ACHN (cell line): ENCODE data around the gene RAB11FIP4.
"Not testable (repeated sequence)": the region's sequence is repeated elsewhere in the genome, so short reads cannot be mapped to it uniquely, and the experiment has no call there.

ENCODE experiments used
- DNase-seq: peaks from one replicate; pipeline ENCODE4 v3.0.0-alpha.2; 2015
- in situ Hi-C: cut with HindIII; loops from 2 replicates; pipeline ENCODE4 v1.10.0; 2017; ENCODE audit warnings: low sequenced_read_pairs, low pct_ligation_motif_present, low pct_unique_long_range_greater_than_20kb

RAB11FIP4 gene

DNA sequence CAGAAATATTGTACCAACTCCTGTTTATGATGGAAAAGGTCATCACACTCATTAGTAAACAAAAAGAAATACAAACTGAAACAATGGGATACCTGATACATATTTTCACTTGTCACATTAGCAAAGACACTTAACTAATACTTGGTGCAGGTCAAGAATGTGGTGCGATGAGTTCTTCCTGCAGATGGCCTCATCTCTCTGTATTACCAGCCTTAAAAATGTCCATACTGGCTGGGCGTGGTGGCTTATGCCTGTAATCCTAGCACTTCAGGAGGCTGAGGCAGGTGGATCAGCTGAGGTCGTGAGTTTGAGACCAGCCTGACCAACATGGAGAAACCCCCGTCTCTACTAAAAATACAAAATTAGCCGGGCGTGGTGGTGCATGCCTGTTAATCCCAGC, 8.0 kb upstream of the RAB11FIP4 start:
- in situ Hi-C loops, DNase-seq: not testable (repeated sequence)

DNA sequence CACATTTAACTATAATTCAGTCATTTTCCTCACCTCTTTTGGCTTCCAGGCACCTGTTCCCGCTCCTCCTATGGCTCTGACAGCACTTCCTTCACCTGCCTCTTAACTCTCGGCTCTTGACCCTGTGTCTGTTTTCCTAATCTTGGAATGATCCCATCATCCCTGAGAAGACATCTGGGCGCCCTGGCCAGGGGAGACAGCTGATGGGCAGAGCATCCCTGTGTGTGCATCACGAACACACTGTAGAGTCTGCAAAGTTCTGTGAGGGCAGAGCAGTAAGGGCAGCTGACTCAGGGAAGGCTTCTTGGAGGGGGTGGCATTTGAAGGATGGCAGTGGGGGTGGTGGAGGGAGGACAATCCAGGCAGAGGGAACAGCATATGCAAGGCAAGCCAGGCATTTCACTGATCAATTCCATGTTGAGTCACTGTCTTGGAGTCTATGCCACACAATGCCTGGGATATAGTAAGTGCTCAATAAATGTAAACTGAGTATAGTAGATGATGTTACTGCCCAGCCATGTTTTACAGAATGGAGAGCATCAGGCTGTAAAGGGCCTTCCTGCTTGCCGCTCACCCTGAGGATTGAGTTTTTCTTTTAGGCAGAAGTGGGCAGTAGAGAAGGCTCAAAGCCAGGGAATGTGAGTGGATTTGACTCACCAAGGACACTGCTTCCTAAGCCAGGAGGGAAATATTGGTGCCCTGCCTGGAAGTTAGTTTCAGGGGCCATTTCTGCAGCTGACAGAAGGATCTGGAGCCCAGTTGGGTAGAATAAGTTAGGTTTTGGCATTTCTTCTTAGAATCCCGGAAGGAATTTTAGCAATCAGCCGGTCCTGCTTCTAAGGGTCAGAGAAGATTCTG, 5.8 kb upstream of the RAB11FIP4 start:
- in situ Hi-C loops: no loop called here
- DNase-seq: no peak

DNA sequence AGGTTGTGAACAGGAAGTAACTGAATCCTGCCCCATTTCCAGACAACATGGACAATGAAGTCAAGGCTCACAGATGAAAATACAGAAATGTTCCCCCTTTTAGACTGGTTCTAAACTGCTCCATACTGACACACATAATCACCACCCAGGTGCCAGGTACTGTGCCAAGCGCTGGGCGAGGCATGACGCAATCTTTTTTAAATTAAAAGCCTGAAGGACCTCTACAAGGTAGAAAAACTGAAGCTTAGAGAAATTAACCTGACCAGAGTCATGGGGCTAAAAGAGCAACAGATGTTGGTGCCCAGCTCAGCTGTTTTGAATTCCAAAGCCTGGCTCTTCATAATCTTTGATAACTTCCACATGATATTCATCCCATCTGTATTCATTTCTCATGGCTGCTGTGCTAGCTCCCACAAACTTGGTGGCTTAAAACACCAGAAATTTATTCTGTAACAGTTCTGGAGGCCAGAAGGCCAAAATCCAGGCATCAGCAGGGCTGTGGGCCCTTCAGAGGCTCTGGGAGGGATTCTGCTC, 4.9 kb upstream of the RAB11FIP4 start:
- no peak for DNase-seq
- in situ Hi-C loops: no loop called here

DNA sequence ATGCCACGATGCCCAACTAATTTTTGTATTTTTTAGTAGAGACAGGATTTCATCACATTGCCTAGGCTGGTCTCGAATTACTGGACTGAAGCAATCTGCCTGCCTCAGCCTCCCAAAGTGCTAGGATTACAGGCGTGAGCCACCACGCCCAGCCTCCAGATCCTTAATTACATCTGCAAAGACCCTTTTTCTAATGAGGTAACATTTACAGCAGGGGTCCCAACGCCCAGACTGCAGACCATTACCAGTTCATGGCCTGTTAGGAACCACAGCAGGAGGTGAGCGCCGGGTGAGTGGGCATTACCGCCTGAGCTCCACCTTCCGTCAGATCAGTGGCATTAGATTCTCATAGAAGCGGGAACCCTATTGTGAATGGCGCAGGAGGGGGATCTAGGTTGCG, 4.0 kb upstream of the RAB11FIP4 start:
- DNase-seq: no peak
- in situ Hi-C loops: no loop called here

DNA sequence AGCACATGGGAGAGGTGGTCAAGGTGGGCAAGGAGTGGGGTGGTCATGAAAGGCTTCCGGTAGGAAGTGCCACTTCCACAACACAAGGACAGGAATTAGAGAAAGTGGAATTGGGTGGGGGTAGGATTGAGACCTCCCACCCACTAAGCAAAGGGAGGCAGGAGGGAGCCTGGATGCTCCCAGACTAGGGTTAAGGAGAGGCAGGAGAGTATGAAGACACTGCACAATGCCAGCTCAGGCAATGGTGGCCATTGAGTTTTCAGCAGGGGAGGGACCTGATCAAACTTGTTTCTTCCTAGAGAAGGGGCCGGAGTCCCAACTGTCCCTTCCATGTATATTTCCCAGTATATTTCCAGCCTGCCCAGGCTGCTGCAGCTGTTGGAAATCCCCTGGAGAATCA, 3.1 kb upstream of the RAB11FIP4 start:
- in situ Hi-C loops: no loop called here
- no peak for DNase-seq

DNA sequence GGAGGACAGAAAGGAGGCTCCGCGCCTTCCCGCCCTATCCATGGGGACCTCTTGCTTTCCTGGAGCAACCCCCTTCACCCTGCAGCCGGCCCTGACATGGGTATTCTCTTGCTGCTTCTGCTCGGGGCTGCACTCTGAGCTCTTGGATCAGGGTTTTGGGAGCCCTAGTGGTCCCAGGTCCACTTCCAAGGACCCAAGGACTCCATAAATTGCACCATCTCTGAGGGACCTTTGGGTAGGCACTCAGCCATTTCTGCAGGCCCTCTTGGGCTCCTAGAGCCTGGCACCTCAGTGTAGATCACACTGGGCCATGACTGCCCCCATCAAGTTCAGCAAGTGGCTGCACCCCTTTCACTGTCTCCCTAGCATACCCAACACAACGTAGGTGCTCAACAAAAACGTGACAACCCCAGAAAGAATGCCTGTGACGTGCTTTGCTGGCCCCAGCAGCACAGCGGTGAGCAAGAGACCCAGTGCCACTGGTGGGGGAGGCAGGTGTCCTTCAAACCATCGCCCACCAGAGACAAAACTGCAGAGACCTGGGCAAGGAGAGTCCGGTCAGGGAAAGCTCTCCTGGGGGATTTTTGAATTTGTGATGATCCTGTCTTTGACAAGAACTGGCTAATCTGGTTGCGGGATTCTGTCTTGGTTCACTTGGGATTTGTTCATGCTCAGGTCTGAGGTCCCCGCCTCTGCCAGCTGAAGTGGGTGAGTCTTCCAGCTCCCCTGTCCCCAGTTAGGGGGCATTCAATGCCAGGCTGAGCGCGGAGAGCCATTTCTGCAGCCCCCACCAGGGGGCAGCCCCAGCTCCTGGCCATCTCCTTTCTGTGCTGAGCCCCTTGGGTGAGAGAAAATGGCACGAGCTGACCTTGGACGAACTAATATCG, 2.5 kb upstream of the RAB11FIP4 start:
- DNase-seq: peak; percentile 39
- in situ Hi-C loops: no loop called here

DNA sequence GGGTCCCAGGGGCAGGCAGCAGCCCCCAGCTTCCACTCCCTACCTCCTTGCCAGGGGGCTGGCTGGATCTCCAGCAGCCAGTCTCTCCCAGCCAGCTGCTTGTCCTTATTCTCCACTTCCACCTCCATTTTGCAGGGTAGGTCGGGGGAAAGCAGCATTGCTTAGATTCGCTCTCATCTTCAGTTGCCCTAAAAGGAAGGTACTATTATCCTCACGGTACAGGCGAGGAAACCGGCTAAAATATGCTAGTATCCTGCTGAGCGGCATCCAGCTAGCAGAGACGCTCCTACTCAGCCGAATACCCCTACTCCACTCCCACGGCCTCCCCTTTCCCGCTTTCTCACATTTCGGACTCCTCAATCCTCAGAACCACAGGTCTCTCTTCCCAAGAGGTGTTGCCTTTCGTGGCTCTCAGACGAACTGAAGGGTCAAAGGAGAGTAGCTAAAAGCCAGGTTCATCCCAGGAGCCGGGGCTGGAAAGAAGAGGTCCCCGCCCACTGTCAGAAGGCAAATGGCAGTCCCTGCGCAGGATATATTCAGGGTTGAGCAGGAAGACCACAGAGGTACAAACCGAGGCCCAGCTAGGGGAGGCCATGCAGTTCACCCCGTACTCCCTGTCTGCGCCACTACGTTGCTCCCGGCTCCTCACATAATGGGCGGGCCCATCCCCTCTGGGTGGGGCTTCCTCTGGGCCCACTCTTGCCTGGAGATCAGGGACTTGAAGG, 1.7 kb upstream of the RAB11FIP4 start:
- no peak for DNase-seq
- in situ Hi-C loops: no loop called here

DNA sequence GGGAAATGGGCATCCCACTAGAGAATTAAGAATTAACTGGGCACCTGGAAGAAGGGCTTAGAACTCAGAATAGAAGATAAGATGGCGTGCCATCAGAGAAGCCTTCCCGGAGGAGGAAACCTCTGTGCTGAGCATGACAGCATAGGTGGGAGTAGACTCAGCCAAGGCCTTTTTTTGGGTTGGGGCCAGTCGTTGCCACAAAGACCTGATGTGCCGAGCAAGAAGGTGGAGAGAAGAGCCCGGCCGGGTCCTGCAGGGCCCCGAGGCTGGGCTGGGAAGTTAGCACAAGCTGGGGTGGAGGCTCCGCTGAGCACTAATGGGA, 1.1 kb upstream of the RAB11FIP4 start:
- DNase-seq: no peak
- in situ Hi-C loops: no loop called here

DNA sequence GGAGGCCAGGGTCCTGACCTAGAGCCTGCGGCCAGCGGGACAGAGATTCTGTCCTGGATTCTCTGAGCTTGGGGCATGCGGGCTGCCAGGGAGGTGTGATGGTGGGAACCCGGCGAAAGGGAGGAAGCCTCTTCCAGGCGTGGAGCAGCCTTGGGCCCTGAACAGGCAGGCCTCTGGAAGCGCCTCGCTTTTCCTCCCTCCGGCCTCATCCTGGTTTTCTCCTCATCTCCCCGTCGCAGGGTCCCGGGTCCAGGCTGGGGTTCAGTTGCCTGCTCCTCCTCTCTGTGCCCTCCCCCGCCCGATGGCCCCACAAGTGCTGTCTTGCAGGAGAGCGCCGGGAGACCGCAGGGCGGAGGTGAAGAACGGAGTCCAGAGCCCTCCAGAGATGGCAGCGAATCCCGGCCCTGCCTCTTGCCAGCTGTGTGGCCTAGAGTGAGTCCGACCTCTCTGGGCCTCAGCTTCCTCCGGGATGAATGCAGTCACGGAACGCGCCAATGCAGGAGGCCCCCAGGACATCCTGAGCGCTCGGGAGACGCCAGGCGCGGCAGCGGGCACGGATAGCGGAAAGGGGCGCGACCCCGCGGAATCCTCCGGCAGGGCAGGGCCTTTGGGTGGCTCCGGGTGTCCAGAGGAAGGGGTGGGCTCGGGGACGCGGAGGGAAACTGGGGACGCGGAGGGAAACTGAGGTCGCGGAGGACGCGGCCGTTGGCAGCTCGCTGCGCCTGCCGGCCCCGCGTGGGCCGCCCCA, 553 bp upstream of the RAB11FIP4 start:
- in situ Hi-C loops: no loop called here

DNA sequence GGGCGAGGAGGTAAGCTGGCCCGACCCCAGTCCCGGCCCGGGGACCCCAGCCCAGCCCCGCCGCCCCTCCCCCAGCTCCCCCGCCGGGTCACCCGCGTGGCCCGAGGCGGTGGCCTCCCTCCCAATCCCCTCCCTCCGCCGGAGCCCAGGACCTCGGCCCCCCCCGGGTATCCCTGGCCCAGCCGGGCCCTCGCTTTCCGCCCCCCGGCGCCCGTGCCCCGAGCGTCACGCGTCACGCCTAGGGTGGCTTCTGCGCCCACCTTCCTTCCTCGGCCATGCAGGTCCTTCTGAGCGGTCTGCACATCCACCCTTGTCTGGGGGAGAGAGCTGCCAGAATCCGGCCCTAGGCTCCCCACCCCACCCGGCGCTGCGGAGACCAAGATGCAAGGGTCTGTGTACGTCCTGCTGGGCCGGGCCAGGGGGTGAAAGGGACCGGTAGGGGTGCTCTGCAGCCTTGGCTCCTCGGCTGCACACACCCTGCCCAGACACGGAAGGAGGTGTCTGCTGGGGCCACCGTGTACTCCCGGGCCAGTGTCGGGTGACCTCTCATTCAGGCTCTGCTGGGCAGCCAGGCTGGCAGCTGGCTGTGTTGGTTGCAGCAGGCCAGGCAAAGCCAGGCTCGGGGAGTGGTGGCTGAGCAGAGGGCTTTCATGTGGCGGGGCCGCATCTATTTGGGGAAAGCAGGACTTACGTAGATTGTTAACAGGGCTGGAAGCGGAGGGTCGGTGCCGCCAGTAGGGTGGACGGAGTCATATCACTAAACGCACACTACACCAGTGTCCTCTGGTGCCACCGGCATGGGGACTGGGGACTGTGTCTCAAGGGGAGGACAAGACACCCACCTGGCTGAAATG, 754 bp downstream of the RAB11FIP4 start:
- DNase-seq: no peak

More for the DNA sequence above, 553 bp upstream of the RAB11FIP4 start:
- DNase-seq: no peak

DNA sequence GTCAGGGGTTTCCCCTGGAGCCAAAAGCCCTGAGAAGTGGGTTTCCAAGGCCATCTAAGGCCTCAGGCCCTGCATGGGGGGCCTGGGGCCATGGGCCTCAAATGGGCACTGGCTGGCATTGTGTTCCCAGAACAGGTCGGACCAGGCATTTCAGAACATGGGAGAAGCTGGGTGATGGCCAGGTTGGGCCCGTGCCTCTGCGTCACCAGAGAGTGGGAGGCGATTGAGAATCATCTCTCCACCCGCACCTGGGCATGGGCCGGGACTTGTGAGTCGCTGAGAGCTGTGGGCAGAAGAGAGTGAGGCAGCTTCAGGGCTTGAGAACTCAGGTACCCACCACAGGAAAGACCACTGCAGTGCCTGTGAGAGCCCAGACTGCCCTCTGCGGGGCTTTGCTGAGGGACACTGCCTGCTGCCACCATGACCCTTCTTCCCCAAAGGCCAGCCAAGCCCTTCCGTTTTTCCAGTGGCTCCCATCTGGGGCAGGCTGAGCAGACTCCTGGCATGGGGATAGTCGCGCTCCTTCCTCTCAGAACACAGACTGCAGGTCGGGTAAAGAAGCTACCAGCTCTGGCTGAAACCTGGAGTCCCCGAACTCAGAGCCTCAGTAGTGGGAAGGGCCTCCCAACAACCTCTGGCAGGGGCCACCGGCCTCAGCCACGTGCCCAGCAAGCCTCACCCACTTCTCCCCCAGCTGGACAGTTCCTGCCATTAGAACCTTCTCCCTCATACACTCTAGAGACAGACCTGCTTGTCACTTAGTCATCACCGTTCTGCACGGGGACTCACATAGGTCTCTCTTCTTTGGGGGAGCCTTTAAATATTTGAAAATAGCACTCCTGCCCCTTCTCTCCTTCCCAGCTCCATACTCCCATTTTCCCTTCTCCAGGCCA, 1.6 kb downstream of the RAB11FIP4 start:
- in situ Hi-C loops: no loop called here
- DNase-seq: peak; percentile 21

More for the DNA sequence above, 754 bp downstream of the RAB11FIP4 start:
- in situ Hi-C loops: no loop called here

DNA sequence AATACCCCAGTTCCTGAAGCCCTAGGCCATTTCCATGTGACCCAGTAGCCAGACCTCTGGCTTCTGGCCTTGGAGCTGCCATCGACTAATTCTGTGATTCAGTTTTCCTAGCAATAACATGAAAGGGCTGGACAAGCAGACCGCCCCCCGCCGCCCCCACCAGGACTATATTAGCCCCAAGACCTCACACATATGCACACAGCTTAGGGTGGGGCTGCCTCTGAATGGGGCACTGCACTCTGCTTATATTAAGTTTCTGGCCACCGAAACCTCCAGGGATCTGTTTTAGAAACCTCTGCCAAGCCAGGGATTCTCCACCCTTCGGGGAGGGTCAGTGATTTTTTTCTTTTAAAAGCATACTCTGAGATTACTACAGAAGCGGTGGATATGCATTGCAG, 2.3 kb downstream of the RAB11FIP4 start:
- in situ Hi-C loops: no loop called here
- no peak for DNase-seq

DNA sequence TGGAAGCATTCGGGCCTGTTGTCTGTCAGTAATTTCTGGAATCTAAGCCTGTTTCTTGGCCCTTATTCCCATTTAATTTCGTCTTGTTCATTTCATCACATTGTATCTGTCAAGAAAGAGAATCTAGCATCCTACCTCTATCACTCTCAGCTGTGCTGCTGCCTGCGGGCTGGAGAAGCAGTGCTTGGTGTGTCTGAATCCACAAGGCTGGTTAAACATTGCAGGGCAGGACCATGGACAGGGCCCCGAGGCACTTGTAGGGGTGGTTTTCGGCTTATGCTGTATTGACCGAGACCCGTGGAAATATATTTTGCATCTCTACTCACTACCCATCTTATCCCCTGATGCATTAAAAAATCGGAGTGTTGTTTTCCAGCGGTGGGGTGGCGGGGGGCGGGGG, 3.1 kb downstream of the RAB11FIP4 start:
- peak; percentile 74 for DNase-seq
- in situ Hi-C loops: no loop called here

DNA sequence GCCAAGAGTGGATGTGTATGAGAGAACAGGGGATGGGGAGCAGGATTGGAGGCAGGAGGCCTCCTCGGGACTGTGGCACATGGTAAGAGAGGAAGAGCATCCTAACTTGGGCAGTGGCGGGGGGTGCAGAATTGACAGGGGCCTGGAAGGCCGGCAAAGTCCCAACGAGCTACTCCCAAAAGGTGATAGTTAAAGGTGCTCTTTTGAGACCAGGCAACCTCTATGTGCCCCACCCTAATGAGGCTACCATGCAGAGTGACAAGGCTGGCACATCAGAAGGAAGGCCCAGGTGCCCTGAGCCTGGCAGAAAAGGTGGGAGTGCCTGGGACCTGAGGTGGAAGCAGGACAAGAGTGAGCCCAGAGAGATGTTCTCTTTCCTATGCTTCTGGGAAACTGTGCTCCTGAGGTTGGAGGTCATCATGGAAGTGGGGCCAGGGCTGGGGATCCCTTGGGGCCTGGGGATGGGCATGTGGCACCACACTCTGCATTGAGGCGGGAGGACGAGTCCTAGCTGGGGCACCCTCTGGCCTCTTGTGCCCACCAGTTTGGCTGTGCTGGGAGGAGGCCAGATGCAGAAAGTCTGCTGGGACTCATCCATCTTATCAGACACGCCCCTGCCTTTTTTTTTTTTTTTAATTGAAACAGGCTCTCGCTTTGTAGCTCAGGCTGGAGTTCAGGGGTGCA, 5.9 kb downstream of the RAB11FIP4 start:
- in situ Hi-C loops: no loop called here
- DNase-seq: no peak

DNA sequence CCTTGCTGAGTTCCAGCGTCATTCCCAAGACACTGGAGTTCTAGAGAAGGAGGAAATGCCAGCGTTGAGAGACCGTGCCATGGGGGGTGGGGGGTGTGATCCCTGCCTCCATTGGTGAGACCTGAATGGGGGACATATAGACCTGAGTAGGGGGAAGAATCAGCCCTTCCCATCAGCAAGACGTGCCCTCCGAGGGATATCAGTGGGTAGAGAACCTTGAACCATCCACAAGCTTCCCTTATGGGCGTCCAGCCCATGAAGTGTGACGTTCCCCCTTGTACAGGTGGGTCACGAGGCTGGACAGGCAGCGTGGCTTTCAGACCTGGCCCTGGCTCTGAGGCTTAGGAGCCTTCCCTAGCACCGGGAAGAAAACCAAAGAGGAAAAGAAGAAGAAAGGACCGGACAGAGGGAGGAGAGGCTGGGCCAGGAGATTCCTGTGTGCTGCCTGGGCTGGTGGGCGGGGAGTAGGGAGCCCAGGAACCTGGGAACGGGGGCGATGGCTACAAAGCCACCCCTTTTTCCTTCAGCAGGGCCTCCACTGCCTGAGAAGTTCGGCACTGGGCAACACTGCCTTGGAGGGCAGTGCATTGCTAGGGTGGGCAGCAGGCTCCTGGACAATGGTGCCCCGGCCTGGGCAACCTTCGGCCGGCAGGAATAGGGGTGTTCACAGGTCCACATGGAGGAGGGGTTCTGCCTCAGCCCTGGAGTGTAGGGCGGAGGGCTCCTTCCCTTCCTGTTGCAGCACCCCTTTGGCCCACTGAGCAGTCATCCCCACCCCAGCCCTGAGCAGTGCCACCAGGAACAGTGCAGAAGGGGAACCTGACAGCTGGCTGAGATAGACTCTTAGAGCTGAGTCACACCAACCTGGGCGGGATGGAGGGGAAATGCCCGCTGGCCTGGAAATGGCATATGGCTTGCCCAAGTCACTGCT, 7.2 kb downstream of the RAB11FIP4 start:
- in situ Hi-C loops: no loop called here
- DNase-seq: no peak
